ENCODE results near the gene SLC22A7. TPM values are rescaled to one million over a fixed set of nuclear protein-coding genes. Genes with fewer than 3 reads are reported as not detected.

SLC22A7 gene
- total and polyA plus RNA-seq, 4 donors: 143 to 495 (median 228) TPM

- H3K27me3 ChIP-seq (ENCODE audit: control insufficient read depth in 4 of 4, insufficient read depth in 4 of 4, low read length in 3 of 4): no peaks in the 10 kb centered on the region
- no peak for DNase-seq (ENCODE audit: low spot score)
- WGBS: 97% methylated on average over 6 of the region's 6 CpGs
- peaks cover 6 to 23% (median 14%) of the 10 kb centered on the region in 4 donors for H3K4me1 ChIP-seq (ENCODE audit: control insufficient read depth in 4 of 4, insufficient read depth in 4 of 4, low read length in 3 of 4)
- no peak overlapping the region for H3K4me3 ChIP-seq (ENCODE audit: low read depth in 1 of 3, low read length in 3 of 3)
- no peak overlapping the region for H3K9ac ChIP-seq (ENCODE audit: low read depth in 1 of 2, low read length in 2 of 2)
- no peak overlapping the region for H3K27ac ChIP-seq (ENCODE audit: low read depth in 1 of 2, low read length in 2 of 2)
- H3K36me3 ChIP-seq (ENCODE audit: control insufficient read depth in 4 of 4, insufficient read depth in 3 of 4, low read depth in 1 of 4, low read length in 3 of 4): no peaks in the 10 kb centered on the region
- TF ChIP-seq HNF4A (conservative IDR thresholded peaks at IDR 0.05) (no peak), SP1 (IDR thresholded peaks at IDR 0.05) (no peak), FOXA2 (IDR thresholded peaks at IDR 0.05) (no peak), HNF4G (IDR thresholded peaks at IDR 0.05) (no peak), JUND (IDR thresholded peaks at IDR 0.05) (no peak), ATF3 (IDR thresholded peaks at IDR 0.05) (no peak), TAF1 (conservative IDR thresholded peaks at IDR 0.05) (no peak), NR2F2 (IDR thresholded peaks at IDR 0.05) (no peak), FOXA1 (IDR thresholded peaks at IDR 0.05) (no peak), EGR1 (IDR thresholded peaks at IDR 0.05; ENCODE audit: low read depth in 2 of 2) (no peak), REST (IDR thresholded peaks at IDR 0.05) (no peak), CTCF (IDR thresholded peaks at IDR 0.05; ENCODE audit: low read depth, low read length, missing input control) (no peak), ZBTB33 (IDR thresholded peaks at IDR 0.05) (no peak), GABPA (IDR thresholded peaks at IDR 0.05 in 1 of 2, conservative IDR thresholded peaks at IDR 0.05 in 1 of 2) (no peak), RXRA (IDR thresholded peaks at IDR 0.05) (no peak), MAX (IDR thresholded peaks at IDR 0.05) (no peak), YY1 (IDR thresholded peaks at IDR 0.05) (no peak), RAD21 (IDR thresholded peaks at IDR 0.05) (no peak)
- no peaks in the 10 kb centered on the region for H3K9me3 ChIP-seq (ENCODE audit: control insufficient read depth in 4 of 4, low read length in 3 of 4)
Measured at GRCh38 chr6:43292341-43292740, 5.7 kb upstream of the SLC22A7 start.

Measured in liver (tissue), 9 donors.